Erythroblast (primary cell): Measurements from ENCODE around the gene DEDD.

ENCODE experiments used
- GATA1 ChIP-seq: IDR thresholded peaks from 2 replicates; pipeline ENCODE4 v1.6.1; 2011; ENCODE audit warnings: low read depth, mild to moderate bottlenecking, control low read depth, low read length, moderate library complexity
- POLR2A ChIP-seq: IDR thresholded peaks from 2 replicates; pipeline ENCODE4 v1.6.1; 2011; ENCODE audit warnings: mild to moderate bottlenecking, low read length

DNA sequence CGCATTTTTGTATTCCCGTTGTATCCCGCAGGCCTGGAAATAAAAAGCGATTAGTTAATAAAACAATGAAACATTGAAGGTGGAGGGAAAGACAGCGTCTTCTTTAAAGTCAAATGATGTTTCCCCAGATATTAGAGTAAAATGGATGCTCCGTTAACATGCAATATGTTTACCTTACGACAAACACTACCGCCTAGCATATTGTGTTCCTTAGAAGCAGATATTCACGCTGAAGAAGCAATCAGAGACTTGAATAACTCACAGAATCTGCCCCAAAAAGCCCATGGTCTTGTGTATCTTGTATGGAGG lies 45.4 kb upstream of the DEDD start:
- TF ChIP-seq GATA1 (no peak), POLR2A (no peak)
